Measurements from ENCODE around the gene CHFR.
"Not testable (repeated sequence)": the region's sequence is repeated elsewhere in the genome, so short reads cannot be mapped to it uniquely, and the experiment has no call there.

CHFR gene

DNA sequence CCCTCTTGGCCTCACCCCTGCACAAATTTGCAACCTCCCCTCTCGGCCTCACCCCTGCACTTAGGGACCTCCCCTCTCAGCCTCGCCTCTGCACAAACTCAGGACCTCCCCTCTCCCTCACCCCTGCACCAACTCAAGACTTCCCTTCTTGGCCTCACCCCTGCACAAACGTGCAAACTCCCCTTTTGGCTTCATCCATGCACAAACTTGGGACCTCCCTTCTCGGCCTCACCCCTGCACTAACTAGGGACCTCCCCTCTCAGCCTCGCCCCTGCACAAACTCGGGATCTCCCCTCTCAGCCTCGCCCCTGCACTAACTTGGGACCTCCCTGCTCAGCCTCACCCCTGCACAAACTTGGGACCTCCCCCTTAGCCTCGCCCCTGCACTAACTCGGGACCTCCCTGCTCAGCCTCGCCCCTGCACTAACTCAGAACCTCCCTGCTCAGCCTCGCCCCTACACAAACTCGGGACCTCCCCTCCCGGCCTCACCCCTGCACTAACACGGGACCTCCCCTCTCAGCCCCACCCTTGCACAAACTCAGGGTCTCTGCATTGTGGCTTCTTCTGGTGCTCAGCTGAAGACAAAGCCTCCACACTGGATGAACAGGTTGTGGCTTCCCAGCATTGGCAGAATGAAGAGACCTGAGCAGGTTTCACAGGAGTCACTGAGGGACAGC lies 47.7 kb downstream of the CHFR start:
- no peak for DNase-seq (ENCODE audit: low read depth in 2 of 2)

DNA sequence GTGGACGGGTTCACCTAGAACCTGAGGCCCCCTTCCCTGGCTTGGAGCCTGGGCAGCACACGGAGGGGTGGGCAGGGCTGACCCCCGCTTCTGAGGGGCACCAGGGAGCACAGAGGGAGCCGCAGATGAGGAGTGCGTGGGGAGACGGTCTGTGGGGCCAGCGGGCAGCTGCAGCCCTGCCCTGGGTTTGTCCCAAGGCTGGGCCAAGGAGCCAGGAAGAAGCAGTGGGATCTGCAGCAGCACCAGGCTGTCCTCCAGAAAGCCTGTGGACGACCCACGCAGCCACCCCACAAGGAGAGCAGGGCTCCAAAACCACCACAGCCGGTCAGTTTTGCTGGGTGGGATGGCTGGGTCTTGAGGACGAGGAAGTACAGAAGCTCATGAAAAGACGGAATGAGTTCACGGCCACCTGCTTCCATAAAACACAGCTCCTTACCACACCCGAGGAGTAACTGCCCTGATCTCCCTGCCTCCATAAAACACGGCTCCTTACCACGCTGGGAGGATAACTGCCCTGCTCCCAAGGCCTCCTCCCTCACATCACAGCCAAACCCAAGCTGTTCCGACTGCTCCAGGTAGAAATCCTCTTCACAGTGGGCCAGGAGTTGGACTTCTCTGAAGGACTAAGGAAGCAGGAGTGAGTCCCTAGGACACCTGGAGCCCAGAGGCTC lies 48.9 kb downstream of the CHFR start:
- DNase-seq (ENCODE audit: low read depth in 2 of 2) = no peak

GRCh38 chr12:132837693-132838409 lies 49.6 kb downstream of the CHFR start:
- DNase-seq (ENCODE audit: low read depth in 2 of 2) = no peak

- DNase-seq (ENCODE audit: low read depth in 2 of 2) = no peak
Observed at GRCh38 chr12:132836795-132837331, 50.5 kb downstream of the CHFR start.

- not testable (repeated sequence) for DNase-seq (ENCODE audit: low read depth in 2 of 2)
Observed at GRCh38 chr12:132836230-132836629, 51.2 kb downstream of the CHFR start.

DNA sequence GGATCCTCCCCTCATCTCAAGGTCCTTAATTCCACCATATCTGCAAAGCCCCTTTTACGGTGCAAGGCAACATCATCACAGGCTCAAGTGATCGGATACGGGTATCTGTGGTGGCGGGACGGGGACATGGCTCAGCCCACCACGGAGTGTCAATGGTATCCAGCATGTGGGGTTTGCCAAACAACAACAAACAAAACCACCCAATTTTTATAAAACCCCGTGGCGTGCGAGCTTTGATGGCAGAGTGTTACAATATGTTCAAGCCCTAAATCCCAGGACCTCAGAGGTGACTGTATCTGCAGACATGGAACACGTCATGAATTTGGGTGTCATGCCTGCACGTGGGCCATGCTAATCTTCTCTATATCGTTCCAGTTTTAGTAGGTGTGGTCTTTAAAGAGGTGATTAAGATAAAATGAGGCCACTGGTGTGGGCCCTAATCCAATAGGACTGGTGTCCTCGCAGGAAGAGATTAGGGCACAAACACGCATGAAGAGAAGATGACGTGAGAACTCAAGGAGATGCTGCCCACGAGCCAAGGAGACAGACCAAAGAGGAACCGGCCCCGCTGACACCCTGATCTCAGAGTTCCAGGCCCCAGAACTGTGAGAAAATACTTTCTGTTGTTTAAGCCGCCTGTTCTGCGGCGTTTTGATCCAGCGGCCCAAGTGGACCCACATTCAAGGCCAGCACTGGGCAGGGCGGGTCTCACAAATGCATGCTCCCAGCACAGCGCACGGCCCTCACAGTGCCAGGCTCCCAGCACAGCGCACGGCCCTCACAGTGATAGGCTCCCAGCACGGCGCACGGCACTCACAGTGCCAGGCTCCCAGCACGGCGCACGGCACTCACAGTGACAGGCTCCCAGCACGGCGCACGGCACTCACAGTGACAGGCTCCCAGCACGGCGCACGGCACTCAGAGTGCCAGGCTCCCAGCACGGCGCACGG lies 52.1 kb downstream of the CHFR start:
- DNase-seq (ENCODE audit: low read depth in 2 of 2) = no peak

DNA sequence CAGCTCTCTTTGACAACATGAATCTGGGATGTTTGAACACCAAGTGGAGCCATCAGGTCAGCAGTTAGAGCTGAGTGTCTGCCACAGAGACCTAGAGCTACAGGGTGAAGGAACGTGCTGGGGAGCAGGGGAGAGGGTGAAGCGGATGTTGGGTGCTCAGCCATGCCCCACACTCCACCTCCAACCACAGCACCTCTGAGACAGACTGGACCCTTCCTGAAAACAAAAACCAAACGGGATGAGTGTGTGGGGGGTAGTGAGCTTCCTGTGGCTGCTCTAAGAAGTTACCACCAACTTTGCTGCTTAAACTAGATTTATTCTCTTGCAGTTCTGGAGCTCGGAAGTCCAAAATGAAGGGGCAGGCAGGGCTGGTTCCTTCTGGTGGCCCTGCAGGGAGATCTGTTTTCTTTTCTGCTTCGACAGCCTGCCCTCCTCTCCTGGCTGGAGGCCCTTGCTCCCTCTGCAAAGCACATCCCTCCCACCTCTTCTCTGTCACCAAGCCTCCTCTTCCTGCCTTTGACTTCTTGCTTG lies 53.2 kb downstream of the CHFR start:
- DNase-seq (ENCODE audit: low read depth in 2 of 2) = no peak

GRCh38 chr12:132833341-132833740 lies 54.1 kb downstream of the CHFR start:
- DNase-seq (ENCODE audit: low read depth in 2 of 2) = no peak

GRCh38 chr12:132831771-132832170 lies 55.6 kb downstream of the CHFR start:
- no peak for DNase-seq (ENCODE audit: low read depth in 2 of 2)

- DNase-seq (ENCODE audit: low read depth in 2 of 2) = peak; percentile 92
Observed at GRCh38 chr12:132828706-132829534, 58.5 kb downstream of the CHFR start, which contains the start of gene GOLGA3. Gene GOLGA3 (minus strand): TSS chr12:132828869. CDS start chr12:132822128, 6,741 bp downstream.

DNA sequence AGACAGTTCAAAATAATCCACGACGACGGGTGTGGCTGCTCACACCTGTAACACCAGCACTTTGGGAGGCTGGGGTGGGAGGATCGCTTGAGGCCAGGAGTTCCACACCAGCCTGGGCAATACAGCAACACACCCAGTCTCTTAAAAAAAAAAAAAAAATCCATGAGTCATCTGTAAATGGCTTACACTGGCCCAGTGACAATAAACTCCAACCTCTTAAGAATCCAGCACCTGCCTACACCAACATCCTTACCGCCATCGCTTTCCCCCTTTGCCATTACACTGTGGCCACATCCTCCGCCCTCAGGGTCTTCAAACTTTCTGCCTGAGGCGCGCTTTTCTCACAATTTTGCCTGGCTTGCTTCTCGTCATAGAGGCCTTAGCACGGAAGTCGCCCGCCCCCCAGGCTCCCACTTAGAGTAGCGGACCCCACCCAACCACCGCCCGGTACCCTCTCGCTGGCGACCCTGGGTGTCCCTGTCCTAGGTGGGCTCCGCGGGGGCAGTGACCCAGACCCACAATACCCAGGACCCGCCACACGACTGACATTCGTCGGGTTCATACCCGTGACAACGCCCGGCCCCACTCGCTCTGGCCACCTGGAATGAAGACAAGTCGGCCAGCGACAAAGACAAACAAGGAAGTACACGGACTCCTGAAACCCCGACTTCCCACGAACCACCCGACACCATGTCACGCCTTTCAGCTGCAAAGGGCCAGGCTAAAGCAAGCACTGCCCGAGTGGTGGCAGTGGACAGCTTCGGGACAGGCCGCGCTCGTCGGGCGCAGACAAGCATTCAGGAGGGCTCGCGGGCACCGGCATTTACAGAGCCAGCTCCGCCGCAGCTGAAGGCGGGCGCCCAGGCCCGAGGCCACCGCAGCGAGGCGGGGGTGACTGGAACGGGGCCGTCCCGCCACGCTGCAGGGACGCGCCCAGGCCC lies 59.4 kb downstream of the CHFR start:
- no peak for DNase-seq (ENCODE audit: low read depth in 2 of 2)

DNA sequence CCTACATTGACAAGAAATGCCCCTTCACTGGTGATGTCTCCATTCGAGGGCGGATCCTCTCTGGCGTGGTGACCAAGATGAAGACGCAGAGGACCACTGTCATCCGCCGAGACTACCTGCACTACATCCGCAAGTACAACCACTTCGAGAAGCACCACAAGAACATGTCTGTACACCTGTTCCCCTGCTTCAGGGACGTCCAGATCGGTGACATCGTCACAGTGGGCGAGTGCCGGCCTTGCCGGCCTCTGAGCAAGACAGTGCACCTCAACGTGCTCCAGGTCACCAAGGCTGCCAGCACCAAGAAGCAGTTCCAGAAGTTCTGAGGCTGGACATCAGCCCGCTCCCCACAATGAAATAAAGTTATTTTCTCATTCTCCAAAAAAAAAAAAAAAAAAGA lies 61.5 kb downstream of the CHFR start:
- DNase-seq (ENCODE audit: low read depth in 2 of 2) = no peak

DNA sequence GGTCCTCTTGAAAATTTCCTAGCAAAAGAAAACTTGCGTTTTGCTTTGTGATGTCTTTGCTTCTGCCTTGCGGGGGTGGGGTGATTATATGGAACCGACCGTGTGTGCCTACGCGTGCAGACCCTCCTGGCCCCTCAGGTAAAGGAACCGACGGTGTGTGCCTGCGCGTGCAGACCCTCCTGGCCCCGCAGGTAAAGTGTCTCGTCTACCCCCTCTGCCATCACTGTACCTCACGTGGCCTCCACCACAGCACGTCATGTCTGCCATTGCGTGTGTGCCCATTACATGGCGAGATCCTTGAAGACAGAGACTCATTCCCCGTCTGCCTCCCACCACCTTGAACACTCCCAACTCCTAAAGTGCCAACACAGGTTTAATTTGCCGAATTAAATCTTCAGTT lies 62.3 kb downstream of the CHFR start:
- DNase-seq (ENCODE audit: low read depth in 2 of 2) = no peak

DNA sequence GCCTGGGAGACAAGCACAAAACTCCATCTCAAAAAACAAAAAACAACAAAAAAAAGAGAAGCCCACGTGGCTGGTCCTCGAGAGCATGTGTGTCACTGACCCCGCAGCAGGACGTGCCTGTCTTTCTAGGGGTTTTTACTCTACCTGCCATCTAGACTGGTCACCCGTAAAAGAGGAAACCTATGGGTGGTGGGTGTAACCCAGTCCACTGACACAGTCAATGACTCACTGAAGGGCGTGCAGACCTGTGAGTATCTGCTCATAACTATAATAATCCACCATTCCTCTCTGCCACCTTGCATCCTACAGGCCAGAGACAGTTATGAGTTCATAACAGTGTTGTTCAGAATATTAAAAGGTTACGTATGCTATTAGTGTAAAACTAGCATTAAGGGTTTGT lies 63.4 kb downstream of the CHFR start:
- DNase-seq (ENCODE audit: low read depth in 2 of 2) = no peak

GRCh38 chr12:132818562-132818961 lies 68.8 kb downstream of the CHFR start:
- no peak for DNase-seq (ENCODE audit: low read depth in 2 of 2)

DNA sequence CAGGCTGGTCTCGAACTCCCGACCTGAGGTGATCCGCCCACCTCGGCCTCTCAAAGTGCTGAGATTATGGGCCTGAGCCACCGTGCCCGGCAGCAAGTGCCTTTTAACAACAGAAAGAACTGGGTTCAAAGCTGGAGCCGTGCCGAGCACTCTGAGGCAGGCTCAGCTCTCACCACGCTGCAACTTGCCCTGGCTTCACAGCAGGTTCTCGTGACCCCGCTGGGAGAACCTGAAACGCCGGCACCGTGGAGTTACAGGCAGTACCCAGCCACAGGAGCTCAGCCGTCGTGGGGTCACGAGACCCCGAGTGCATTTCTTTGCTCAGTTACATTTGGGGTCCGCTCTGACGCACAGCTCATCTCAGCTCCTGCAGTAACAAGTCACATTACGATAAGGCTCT lies 73.2 kb downstream of the CHFR start:
- DNase-seq (ENCODE audit: low read depth in 2 of 2) = no peak

- no peak for DNase-seq (ENCODE audit: low read depth in 2 of 2)
Observed at GRCh38 chr12:132813443-132813842, 74.0 kb downstream of the CHFR start.

DNA sequence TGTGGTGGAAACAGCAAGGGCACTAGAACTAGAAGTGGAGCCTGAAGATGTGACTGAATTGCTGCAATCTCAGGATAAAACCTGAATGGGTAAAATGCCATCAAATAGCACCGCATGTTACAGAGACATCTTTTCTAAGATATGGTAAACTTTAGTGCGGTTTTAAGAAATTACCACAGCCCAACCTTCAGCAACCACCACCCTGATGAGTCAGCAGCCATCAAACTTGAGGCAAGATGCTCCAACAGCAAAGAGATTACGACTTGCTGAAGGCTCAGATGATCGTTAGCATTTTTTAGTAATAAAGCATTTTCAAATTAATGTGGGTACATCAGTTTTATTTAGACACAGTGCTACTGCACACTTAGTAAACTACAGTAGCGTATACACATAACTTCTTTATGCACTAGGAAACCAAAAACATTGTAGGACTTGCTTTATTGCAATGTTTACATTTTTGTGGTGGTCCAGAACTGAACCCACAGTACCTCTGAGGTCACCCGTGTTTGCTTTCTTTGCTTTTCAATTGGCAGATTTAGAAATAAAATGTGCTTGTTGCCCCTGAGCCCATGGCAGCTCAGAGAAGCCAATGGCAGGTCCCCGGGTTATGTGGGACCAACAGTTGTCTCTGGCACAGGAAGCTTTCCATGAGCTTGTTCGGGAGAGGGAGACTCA lies 74.6 kb downstream of the CHFR start:
- DNase-seq (ENCODE audit: low read depth in 2 of 2) = no peak

GRCh38 chr12:132809391-132809790 lies 78.0 kb downstream of the CHFR start:
- peak in 1 of 2 donors; percentile 9 for DNase-seq (ENCODE audit: low read depth in 2 of 2)

Data from stimulated activated CD4-positive, alpha-beta T cell treated with anti-CD3 and anti-CD28 coated beads, Interleukin-4, amount 100 ng/mL, for 48 hours (primary cell).